Ecto neural progenitor cell (in vitro differentiated cells): Measurements from ENCODE around the gene INSM2.
A peak's percentile ranks its signal among the peaks of the same experiment; 100 is the strongest.

Source experiments
- DNase-seq: peaks from one replicate; pipeline ENCODE4 v3.0.0-alpha.2; 2018; ENCODE audit warnings: low spot score

The INSM2 gene, protein sequence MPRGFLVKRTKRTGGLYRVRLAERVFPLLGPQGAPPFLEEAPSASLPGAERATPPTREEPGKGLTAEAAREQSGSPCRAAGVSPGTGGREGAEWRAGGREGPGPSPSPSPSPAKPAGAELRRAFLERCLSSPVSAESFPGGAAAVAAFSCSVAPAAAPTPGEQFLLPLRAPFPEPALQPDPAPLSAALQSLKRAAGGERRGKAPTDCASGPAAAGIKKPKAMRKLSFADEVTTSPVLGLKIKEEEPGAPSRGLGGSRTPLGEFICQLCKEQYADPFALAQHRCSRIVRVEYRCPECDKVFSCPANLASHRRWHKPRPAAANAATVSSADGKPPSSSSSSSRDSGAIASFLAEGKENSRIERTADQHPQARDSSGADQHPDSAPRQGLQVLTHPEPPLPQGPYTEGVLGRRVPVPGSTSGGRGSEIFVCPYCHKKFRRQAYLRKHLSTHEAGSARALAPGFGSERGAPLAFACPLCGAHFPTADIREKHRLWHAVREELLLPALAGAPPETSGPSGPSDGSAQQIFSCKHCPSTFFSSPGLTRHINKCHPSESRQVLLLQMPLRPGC

DNA sequence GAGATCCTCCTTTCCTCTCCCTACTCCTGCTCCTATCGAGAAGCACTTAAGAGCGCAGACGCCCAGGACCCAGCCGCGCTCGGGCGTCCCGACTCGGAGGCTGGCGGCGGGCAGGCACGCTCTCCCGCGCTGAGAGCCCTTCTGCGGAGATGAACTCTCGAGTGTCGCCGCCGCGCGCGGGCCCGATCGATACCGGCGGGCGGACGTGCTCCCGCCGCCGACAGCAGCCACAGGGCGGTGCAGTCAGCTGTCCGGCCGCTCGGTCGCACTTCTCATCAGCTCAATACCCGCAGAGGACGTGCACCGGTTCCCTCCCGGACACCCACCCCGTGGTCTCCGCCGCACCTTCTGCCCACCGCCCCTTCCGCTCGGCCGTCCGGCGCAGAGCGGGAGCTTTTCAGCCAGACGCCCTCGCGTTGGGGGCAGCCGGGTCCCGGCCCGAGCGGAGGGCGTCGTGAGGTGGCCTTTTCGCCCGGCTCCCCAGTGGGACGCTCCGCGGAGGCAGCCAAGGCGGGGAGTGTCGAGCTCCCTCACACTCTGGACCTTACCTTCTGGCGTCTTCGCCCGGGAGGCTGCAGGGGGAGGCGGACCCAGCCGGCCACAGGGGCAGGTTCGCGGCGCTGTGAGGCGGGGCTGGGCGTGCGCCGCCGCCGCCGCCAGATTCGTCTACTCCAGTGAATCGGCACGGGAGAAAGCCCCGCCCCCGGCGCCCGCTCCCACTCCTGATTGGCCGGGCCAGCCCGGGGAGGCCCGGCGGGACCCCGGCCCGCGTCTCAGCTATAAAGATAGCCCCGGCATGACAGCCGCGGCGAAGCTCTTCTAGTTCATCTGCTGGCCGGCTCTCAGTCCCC is at the start of gene INSM2:
INSM2 (plus strand) TSS at position 808 of the 851 bp plus-strand sequence. CDS start 89 bp downstream, outside the sequence.
- peak; percentile 94 for DNase-seq

DNA sequence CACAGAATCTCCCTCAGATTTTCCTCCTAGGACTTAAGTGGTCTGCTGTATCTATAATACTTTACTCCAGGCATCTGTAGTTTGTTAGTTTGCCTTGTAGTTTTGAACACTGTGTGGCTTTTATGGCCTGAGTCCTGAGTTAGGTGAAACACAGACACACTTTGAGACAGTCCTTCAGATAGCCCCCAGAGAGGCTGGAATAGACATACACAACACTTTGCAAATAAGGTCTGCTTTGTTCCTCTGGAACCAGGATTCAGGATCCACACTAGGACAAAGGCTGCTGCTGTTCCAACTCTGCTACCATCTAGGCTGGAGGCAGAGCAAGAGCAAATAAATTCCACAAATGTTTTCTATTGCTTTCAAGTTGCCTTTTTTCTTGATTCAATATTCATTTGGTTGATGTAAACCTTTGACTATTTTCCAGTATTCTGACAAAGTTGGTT is 41.4 kb upstream of the INSM2 start:
- no peak for DNase-seq

DNA sequence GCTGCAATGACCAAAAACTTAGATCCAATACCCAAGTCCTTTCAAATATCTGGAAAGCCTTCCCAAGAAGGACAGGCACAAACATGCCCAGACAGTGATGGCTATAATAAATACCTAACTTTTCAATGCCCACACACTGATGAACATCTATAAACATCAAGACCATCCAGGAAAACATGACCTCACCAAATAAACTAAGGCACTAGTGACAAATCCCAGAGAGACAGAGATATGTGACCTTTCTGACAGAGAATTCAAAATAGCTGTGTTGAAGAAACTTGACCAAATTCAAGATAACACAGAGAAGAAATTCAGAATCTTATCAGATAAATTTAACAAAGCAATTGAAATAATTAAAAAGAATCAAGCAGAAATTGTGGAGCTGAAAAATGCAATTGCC is 38.7 kb upstream of the INSM2 start:
- no peak for DNase-seq

DNA sequence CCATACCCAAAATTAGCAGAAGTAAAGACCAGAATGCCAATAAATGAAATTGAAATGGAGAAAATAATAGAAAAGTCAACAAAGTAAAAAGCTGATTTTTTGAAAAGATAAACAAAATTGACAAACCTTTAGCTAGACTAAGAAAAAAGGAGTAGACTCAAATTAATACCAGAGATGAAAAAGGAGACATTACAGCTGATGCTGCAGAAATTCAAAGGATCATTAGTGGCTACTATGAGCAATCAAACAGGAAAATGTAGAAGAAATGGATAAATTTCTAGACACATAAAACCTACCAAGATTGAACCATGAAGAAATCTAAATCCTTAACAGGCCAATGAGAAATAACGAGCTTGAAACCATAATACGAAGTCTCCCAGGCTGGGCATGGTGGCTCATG is 34.8 kb upstream of the INSM2 start:
- no peak for DNase-seq

DNA sequence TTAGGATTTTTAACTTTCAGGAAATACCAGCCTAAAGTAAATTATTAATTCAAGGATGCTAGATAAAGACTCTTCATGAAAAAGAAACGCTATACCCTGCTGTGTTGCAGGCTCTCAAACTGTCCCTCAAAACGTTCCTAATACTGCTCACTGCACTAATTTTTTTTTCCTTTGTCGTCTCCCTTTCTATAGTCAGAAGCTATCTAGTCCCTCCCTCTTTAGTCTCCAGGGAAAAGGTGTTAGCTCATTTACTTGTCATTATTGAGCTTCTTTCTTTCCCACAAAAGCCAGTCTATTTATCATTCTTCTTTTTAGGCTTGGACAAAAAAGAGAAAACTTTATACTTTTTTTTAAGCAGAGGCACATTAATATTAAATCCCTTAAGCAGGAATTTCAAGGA is 30.3 kb upstream of the INSM2 start:
- no peak for DNase-seq

DNA sequence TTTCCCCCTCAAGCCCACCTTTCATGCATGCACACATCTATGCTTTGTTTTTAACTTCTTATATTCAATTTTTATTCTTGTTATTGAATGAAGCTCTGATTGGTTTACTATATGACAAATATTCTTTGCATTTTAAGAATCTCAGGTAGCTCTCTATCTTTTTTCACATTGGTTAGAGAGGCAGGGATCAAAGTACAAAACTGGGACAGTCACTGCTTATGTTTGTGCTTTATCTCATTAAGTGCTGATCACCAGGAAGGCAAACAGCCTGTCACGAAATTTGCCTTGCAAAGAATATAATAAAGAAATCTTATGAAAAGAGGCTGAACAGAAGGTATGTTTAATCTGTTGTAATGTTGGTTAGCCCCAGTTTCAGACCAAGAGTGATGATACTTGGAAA is 29.7 kb upstream of the INSM2 start:
- DNase-seq = no peak

DNA sequence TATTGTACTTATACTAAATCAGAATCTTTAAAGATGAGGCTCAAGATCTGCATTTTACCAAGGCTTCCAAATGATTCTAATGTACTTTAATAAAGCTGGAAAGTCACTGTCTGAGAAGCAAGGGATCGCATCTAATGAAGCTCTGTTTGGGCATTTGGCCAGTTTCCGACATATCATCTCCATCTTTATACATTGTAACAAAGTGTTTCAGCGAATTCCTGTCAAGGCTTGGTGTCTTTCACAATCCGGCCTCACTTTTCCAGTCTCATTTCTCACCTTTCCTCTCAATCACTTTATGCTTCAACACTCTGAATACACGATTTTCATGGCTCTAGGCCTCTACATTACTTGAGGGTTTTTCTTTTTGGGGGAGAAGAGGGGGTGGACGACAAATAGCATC is 27.5 kb upstream of the INSM2 start:
- no peak for DNase-seq

DNA sequence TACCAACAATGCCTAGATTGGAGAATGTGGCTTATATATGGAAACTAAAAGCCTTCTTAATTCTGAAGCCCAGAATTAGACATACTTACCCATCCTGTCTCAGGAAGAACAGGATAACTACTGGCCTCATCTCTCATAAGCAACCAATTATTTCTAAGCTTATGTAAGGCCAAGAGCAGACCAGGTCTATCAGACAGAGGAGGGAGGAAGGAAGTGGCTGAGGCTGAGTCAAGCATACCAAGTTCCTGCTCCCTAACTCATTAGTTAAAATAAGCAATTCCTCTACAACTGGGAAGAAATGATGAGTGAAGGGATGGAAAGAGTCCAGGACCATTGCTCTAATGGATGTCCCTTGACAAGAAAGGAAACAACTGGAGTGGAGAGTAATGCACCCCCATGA is 27.0 kb upstream of the INSM2 start:
- DNase-seq = no peak

DNA sequence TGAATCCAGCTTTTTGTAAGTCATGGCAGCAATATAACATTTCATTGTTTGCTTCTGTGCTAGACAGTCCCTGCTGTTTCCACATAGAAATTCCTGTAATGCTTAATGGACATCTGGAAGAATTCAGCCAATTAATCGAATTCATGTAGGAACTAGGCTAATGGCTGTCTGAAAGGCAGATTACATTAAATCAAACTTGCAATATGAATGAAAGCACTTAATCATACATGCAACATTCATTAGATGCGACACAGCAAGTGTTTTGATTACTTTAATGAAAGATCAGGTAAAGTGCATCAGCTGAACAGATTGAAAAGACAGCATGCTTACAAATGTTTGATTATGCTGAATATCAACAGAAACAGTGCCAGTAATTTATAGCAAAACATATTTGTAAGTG is 24.1 kb upstream of the INSM2 start:
- no peak for DNase-seq

DNA sequence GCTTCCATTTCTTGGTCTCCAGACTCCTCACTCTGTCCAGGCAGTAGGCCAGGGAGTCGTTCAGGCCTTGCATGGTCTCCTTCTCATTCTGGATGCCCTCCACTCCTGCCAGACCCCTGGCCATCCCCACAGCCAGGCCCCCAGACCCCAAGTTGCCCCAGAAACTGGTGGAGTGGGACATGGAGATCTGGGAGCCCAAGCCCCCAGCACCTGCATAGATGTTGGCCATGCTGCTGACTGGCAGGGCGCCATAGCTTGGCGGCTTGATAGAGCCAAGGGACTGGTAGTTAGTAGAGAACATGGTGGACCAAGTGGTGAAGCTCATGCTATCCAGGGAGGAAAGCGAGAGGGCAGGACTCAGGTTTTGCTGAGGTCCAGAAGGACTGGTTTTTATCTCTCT is 21.2 kb upstream of the INSM2 start:
- no peak for DNase-seq

DNA sequence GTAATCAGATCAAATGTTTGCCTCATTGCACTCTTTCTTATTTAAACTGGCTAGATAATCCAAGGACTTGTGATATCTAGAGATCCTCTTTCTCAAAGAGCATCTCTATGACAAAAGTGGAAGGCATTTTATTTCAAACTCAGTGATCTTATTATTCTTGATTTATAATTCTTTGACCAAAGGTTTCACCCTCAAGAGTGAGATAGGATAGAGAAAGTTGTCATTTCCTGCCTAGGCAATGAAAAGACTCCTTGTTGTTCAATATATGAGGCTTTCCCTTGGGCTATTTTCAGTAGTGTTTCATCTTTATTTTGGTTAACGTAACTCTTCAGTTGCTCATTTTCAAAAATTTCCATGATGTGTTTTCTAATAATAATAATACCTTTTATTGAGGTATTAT is 18.0 kb upstream of the INSM2 start:
- no peak for DNase-seq

DNA sequence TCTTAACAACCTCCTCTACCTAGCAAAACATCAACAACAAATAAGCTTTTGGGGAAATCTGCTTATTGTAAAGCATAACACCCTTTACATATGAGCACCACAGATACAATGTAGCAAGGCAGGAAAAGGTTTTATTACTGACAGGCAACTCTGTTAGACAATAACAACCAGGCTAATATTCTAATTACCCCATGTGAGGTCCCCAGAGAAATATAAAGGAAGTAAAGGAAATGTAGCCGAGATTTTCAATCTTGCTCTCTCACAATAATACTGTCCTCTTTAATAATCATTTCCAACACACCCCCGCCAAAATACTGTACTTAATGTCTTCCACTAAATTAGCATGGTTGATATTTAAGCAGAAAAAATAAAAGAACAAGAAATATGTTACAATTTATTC is 14.0 kb upstream of the INSM2 start:
- no peak for DNase-seq

DNA sequence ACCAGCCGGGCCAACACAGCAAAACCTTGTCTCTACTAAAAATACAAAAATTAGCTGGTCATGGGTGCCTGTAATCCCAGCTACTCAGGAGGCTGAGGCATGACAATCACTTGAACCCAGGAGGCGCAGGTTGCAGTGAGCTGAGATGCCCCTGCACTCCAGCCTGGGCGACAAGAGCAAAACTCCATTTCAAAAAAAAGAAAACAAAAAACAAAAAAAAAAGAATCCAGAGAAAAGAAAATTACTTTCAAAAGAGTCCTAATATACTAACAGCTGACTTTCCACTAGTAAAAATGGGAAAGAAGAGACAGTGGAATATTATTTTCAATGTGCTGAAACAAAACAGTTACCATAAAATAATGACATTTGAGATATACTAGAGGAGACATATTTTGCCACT is 8.3 kb upstream of the INSM2 start:
- DNase-seq = no peak

DNA sequence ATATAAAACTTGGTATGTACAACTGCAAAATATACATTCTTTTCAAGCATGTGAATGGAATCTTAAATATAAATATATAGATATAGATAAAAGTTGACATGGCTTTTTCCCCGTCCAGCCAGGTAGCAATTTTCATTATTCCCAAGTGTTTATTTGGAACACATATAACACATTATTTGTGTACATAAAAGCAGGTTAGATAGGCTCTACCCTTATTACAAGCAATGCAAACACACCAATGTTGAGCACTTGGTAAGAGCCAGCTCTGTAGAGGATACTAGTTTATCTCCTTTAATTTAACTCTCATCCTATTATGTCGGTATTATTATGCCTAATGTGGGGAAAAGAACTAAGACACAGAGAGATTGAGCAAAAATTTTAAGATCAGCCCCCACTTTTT is 7.0 kb upstream of the INSM2 start:
- DNase-seq = no peak

DNA sequence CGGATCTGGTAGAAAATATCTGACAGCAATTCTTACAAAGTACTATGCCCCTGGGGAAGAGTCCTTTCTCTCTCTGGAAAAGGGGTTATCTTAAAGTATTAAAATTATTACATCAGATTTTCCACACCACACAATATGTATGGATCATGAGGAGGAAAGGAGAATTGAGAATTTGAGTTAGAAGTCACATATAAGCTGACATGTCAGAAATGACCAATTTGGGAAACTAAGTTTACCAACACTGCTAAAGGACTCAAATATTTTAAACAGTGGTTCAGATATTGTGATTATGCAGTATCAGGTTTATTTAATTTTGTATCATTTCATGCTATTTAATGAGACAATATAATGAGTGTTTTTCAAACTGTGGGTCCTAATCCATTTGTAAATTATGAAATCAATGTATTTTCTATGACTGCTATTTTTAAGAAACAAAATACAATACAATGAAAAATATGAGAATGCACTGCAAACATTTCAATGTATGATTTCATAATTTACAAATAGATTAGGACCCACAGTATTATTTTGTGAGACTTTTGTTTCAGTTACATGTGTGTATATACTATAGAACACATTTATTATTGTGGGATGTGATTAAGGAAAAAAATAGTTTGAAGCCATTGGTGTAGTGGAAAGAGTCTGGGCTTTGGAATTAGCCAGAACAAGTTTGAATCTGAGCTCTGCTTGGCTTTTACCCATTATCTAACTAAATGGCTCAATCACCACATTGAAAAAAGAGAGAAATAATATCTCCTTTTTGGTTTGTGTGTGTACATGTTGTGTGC is 1.8 kb upstream of the INSM2 start:
- no peak for DNase-seq

DNA sequence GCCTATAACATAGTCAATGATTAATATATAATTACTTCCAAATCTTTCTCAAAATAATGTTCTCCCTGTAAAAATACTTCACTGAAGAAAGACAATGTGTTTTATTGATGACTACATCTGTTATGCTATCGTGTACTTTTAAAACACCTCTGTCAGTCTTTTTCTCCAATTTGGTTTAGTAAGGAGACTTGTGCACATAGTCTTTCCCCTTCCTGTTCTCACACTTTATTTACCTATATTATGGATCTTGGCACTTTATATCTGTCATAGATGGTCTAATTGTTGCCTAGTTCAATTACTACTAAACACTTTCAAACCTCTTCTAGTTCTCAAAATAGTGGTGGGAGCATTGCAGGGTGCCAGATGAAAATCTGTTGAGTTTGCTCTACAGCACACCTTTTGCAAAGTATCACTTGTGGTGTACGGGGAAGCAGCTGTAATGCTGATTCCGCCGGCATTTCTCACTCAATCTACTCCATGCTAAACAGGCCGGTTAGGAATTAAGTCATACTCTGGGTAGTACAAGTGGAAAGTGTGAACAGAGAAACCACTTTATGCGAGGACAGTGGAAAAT is 1.1 kb upstream of the INSM2 start:
- no peak for DNase-seq

DNA sequence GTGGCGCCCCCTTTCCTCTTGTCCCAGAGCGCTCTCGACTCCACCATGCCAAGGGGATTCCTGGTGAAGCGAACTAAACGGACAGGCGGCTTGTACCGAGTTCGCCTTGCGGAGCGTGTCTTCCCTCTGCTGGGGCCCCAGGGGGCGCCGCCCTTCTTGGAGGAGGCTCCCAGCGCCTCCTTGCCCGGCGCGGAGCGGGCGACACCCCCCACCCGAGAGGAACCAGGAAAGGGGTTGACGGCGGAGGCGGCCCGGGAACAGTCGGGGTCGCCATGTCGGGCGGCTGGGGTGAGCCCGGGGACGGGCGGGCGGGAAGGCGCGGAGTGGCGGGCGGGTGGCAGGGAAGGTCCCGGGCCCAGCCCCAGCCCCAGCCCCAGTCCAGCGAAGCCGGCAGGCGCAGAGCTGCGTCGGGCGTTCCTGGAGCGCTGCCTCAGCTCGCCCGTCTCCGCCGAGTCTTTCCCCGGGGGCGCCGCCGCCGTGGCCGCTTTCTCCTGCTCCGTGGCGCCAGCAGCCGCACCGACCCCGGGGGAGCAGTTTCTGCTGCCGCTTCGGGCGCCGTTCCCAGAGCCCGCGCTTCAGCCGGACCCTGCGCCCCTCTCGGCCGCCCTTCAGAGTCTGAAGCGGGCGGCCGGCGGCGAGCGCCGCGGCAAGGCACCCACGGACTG is 376 bp downstream of the INSM2 start:
- DNase-seq = peak; percentile 54

DNA sequence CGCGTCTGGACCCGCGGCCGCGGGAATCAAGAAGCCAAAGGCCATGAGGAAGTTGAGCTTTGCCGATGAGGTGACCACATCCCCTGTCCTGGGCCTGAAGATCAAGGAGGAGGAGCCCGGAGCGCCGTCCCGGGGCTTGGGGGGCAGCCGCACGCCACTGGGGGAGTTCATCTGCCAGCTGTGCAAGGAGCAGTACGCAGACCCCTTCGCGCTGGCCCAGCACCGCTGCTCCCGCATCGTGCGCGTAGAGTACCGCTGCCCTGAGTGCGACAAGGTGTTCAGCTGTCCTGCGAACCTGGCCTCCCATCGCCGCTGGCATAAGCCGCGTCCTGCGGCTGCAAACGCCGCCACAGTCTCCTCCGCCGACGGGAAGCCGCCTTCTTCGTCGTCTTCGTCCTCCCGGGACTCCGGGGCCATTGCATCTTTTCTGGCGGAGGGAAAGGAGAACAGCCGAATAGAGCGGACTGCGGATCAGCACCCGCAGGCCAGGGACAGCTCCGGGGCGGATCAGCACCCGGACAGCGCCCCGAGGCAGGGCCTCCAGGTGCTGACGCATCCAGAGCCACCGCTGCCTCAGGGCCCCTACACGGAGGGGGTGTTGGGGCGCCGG is 1.0 kb downstream of the INSM2 start:
- DNase-seq = peak; percentile 92

DNA sequence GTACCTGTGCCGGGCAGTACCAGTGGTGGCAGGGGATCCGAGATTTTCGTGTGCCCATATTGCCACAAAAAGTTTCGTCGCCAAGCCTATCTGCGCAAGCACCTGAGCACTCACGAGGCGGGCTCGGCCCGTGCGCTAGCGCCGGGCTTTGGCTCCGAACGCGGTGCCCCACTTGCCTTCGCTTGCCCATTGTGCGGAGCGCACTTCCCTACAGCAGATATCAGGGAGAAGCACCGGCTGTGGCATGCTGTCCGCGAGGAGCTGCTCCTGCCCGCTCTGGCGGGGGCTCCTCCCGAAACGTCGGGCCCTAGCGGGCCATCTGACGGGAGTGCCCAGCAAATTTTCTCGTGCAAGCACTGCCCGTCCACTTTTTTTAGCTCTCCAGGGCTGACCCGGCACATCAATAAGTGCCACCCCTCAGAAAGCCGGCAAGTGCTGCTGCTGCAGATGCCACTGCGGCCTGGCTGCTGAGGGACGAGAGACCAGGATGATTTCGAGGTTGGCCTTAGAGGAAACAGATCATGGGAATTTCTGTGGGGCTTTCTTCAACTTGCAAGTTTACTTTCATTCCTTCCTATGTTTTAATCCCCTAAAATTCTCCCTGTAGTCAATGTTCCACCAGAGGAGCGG is 1.6 kb downstream of the INSM2 start:
- DNase-seq = no peak

DNA sequence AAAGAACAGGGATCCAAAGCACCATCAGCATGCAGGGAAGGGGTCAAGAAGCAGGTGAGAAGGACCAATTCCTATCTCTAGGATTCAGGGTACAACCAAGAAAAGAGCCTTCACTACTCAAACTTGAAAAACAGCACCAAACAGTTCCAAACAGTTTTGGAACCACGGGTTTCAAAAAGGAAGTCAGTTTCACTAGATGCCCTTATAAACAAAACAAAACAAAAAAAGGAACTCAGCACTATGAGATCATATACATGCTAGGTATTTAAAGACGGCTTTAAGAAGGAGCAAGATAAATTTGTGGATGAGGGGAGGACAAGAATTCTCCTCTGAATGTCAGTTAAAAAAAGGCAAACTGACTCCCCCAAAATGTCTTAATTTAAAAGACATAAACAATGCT is 6.0 kb downstream of the INSM2 start:
- DNase-seq = no peak
